GM18520 (cell line): ENCODE data around the gene EHF.

Experiments
- ATAC-seq: cut with Tn5 transposase; IDR thresholded peaks from one replicate; pipeline ENCODE4 v1.9.1; 2021; ENCODE audit not compliant: unreplicated experiment

The EHF gene

GRCh38 chr11:34601609-34602008, 19.3 kb upstream of the EHF start:
- ATAC-seq, result no peak

- no peak for ATAC-seq
Observed at GRCh38 chr11:34602245-34602644, 18.6 kb upstream of the EHF start.

DNA sequence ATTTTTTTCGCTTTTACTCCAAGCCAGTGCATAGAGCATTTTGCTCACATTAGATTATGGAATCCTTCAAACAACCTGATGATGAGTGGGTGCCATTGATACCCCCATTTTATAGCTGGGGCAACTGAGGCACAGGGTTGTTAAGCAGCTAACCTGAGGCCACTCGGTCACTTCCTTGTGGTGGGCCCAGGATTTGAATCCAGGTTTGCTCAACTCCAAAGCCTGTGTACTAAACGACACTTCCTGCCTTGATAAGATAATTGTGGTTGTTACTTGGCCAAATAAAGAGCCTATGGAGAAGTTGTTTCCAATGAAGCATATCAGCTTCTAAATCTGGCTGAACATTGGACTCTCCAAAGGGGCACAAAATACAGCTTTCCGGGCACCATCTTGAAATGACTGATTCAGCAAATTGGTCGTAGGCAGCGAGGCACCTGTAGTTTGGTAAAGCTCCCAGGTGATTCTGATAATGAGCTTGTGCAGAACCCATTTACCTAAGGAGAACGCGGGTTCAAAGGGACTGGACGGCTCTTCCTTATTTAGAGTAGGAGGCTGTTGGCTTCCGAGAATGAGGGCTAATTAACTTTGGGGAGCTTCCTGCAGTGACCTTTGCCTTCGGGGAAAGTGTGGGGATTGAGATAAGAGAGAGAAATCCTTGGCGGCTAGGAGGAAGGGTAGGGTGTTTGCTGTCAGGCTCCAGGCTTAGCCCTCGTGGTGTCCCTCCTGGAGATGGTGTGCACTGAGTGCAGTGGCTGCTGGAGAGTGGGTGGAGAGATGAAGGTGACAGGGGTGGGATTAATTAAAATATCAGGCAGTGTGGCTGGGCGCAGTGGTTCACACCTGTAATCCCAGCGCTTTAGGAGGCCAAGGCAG, 17.5 kb upstream of the EHF start:
- ATAC-seq, result no peak

GRCh38 chr11:34604145-34604544, 16.7 kb upstream of the EHF start:
- no peak for ATAC-seq

DNA sequence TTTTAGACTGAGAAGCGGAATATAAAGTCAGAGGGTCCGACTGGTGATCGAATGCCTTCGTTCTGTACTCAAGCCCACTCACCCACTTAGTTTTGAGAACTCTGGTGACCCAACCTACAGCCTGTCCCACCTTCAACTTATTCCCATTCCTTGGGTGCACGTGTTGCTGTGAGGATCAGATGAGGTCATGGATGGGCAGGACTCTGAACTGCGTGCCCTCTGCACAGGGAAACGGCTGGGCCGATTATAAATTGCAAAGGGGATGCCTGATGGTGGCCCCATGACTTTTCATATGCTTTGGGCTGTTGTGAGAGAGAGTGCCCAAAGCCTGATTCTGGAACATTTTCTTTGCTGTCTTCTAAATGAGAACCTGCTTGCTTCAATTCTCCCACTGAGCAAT, 16.0 kb upstream of the EHF start:
- ATAC-seq, result no peak

GRCh38 chr11:34605481-34606325, 15.2 kb upstream of the EHF start:
- no peak for ATAC-seq

GRCh38 chr11:34606326-34607120, 14.4 kb upstream of the EHF start:
- no peak for ATAC-seq

DNA sequence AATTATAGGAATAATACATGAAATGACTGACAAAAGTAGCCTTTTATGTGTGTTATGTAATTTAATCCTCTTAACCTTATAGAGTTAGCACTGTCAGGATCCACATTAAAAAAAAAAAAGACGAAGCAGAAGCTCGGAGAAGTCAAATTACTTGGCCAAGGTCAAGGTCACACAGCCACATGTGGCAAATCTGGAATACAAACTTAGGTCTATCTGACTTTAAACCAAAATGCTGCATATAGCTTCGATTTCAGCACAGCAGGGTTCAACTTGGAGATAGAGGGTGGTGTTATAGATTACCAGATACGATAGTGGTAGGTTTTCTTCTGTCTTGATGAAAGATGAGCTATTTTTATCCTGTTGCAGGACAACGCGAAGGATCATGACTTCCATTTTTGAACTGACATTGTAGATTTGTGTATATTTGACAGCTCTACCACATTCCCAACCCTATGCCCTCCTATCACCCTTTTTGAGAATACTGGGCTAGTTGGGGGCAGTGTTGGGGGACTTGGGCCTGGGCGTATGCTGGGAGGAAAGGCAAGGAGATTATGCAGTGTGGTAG, 11.6 kb upstream of the EHF start:
- no peak for ATAC-seq

DNA sequence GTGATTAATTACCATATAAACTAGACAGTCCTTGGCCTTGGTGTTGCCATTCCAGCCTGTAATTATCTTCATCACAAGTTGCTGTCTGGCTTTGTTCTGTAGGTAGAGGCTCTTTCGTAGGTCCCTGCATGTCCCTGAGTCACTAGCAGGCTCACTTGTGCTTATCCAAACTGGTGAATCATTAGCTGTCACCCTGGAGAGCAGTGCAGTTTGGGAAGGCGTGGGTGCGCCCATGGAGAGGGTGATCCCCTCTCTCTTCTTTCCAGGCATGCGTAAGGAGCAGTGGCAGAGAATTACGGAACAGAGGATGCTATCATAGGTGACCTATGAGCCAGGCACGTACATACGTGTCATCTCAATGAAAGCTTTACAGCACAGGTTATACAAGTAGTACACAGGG, 11.0 kb upstream of the EHF start:
- no peak for ATAC-seq

- ATAC-seq, result no peak
Observed at GRCh38 chr11:34610324-34611041, 10.4 kb upstream of the EHF start.

DNA sequence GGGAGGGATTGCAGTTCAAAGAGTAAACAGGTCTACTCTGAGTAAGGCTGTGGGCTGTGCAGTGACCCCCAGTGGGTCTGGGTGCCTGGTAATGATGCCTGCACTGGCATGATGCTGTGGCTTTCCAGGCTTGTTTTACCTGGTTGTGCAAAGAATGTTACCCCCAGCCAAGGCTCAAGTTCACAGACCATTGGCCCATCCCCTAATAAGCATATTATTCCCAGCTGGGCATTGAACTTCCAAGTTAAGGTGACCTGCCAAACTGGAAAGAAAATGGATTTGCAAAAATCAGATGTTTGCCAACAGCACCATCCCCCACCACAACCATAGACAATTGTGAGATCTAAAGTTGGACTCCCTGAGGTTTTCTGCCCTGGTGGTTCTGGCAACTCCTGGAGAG, 7.9 kb upstream of the EHF start:
- no peak for ATAC-seq

- peak; percentile 65 for ATAC-seq
Observed at GRCh38 chr11:34613552-34614056, 7.3 kb upstream of the EHF start.

GRCh38 chr11:34614344-34615104, 6.4 kb upstream of the EHF start:
- no peak for ATAC-seq

DNA sequence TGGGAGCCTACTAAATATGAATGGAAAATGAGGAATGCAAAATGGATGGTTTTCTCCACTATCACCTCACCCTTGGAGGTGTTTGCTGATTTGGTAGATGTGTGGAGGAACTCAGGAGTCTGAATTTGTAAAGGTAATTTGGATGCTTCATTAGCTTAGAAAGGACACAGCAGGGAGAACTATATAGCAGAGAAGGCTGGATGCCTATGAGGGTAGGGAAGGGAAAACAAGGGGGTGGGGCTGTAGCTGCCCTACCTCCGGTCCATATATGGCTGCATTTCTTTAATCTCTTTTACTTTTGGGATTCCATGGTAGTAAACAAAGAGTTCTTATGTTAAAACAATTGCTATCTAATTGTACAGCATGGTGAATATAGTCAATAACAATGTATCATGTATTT, 4.8 kb upstream of the EHF start:
- ATAC-seq, result no peak

GRCh38 chr11:34616830-34617504, 3.9 kb upstream of the EHF start:
- no peak for ATAC-seq

GRCh38 chr11:34618406-34618805, 2.5 kb upstream of the EHF start:
- ATAC-seq, result no peak

DNA sequence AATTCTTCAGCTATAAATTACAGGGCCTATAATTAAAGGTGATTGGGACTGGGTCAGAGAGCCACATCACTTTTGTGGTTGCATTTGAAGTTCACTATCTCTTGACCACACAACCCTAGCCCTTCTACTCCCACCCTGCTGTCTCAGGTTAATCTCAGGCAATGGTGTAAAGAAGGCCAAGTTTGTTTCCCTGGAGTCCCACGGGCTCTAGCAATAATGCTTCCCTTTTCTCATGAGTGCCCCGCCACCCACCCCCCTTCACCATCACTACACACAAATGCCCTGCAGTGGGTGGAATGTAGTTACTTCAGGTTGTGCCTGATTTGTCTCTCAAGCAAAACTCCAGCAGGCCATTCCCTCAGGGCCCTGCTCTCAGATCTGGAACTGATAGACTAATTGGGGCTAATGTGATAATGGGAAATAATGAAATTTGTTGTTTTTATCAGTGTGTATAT, 1.8 kb upstream of the EHF start:
- ATAC-seq, result no peak

DNA sequence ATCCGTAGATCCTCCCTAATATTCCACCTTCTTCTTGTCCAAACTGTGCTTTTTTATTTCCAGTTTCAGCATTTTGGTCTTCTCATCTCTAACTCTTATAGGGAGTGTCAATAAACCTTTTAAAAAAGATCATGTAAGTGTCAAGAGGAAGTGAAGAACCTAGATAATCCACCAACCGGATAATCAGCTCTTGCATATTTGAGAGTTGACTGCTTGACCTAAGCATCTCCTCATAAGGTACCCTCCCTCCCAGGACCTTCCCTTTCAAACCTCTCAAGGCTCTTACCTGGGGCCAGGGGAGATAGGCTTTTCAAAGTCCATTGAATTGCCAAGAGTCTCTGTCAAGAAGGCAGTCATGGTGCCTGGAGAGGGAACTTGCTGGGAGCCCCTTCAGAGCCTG, 691 bp upstream of the EHF start:
- no peak for ATAC-seq

DNA sequence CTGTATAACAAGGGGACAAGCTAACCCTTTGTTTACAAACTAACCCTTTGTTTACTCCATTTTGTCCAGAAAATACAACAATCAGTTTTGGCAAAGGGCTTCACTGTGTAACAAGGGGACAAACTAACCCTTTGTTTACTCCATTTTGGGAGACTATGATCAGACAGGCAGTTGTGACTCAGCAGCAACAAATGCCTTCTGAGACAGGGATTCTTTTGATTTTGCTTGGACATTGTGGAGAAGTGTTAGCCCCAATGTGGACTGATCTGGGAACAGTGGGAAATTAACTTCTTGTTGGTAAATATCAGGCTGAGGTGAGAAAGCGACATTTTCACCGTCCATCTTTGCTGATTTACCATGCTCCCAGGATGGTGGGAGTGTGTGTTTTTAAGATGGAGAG, 983 bp downstream of the EHF start:
- no peak for ATAC-seq
